GM12865 (cell line): Measurements from ENCODE around the gene SIPA1L2.
A peak's percentile ranks its signal among the peaks of the same experiment; 100 is the strongest.

ENCODE experiments used
- DNase-seq: peaks from one replicate; pipeline ENCODE4 v3.0.0; 2010; ENCODE audit warnings: low read depth
- H3K4me3 ChIP-seq: 2 replicates; pipeline ENCODE4 v1.5.1; 2011; ENCODE audit warnings: mild to moderate bottlenecking, low read depth, low read length, control low read depth
- TF ChIP-seq, protein P1 (sequence below): IDR thresholded peaks from 2 replicates; pipeline ENCODE4 v1.5.1; 2011; ENCODE audit warnings: low read length, control low read depth, low read depth, inconsistent platforms; ENCODE audit not compliant: insufficient read depth; ENCODE audit errors: missing control alignments

SIPA1L2 gene

GRCh38 chr1:232648316-232648715 is 18.4 kb upstream of the SIPA1L2 start:
- TF ChIP-seq, protein P1, sequence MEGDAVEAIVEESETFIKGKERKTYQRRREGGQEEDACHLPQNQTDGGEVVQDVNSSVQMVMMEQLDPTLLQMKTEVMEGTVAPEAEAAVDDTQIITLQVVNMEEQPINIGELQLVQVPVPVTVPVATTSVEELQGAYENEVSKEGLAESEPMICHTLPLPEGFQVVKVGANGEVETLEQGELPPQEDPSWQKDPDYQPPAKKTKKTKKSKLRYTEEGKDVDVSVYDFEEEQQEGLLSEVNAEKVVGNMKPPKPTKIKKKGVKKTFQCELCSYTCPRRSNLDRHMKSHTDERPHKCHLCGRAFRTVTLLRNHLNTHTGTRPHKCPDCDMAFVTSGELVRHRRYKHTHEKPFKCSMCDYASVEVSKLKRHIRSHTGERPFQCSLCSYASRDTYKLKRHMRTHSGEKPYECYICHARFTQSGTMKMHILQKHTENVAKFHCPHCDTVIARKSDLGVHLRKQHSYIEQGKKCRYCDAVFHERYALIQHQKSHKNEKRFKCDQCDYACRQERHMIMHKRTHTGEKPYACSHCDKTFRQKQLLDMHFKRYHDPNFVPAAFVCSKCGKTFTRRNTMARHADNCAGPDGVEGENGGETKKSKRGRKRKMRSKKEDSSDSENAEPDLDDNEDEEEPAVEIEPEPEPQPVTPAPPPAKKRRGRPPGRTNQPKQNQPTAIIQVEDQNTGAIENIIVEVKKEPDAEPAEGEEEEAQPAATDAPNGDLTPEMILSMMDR, result no peak
- H3K4me3 ChIP-seq, result no peak overlapping the region
- DNase-seq, result no peak

- no peak overlapping the region for H3K4me3 ChIP-seq
- TF ChIP-seq, protein P1, result no peak
- DNase-seq, result no peak
These were observed 14.3 kb upstream of the SIPA1L2 start for GRCh38 chr1:232644209-232644608.

GRCh38 chr1:232643251-232643650 is 13.3 kb upstream of the SIPA1L2 start:
- TF ChIP-seq, protein P1, result no peak
- no peak overlapping the region for H3K4me3 ChIP-seq
- no peak for DNase-seq

GRCh38 chr1:232641507-232641906 is 11.6 kb upstream of the SIPA1L2 start:
- no peak overlapping the region for H3K4me3 ChIP-seq
- TF ChIP-seq, protein P1, result no peak
- DNase-seq, result no peak

DNA sequence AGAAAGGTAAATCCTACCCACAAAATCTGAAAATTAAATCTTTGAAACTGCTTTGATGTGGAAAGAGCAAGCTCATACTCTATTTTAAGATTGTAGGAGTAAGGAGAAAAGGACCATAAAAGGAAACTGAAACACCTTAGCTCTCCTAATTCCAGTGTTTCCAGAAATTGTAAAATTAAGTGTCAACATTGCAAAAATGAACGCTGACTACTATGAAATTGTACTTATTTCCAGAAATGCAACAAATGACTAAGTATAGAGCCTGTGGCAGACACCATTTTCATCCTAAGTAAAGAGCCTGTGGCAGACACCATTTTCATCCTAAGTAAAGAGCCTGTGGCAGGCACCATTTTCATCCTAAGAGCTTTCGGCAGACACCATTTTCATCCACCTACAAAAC is 6.9 kb upstream of the SIPA1L2 start:
- TF ChIP-seq, protein P1, result no peak
- no peak overlapping the region for H3K4me3 ChIP-seq
- DNase-seq, result no peak

- TF ChIP-seq, protein P1, result peak; percentile 49
- peak; percentile 54 for DNase-seq
These were observed 5.9 kb upstream of the SIPA1L2 start for GRCh38 chr1:232635778-232636356.

GRCh38 chr1:232635279-232635678 is 5.3 kb upstream of the SIPA1L2 start:
- TF ChIP-seq, protein P1, result no peak
- DNase-seq, result no peak
- no peak overlapping the region for H3K4me3 ChIP-seq

More at GRCh38 chr1:232635778-232636356, 5.9 kb upstream of the SIPA1L2 start:
- H3K4me3 ChIP-seq, result no peak overlapping the region
